ENCODE data around the gene TMA7.

Gene TMA7

DNA sequence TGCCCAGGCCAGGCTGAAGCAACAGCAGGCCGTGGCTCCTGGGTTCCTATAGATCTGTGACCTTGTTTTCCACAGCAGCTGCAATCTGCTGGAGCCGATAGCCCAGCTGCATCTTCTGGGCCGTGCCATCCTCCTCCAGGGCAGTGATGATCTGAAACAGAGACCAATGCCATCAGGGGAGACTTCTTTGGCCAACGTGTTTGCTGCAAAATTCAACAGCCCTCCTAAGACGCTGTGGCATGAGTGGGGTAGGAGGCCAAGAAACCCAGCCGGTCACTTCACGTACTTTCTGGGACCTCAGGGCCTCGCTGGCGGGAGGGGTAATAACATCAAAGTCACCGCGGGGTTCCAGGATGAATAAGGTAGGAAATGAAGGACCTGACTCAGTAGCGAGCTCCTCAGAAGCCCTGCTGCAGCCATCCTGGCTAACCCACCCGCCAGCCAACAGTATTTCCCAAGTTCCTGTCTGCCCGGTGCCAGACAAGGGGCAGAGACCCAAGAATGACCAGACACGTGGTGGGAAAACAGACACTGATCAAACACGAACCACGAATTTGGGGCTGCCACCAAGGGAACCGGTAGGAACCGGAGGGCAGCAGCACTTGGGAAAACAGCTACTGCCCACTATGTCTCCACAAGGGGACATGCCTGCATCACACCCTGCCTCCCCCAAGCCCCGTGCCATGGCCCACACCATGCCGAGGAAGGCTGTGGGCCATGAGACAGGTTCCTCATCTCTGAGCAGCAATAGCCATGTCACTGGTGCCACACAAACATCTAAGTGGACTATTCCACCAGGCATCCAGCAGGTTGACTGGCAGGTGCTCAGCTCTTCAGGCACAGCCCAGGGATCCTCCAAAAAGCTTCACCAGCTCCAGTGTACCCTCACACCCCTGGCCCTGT lies 35.4 kb upstream of the TMA7 start:
- DNase-seq (no peak), ATAC-seq (replicated peaks) (no peak)
- Mint-ChIP-seq H3K27me3 (peaks cover 5 to 6% of the 10 kb centered on the region in 2 donors), H3K27ac (no peak overlapping the region), H3K36me3 (no peaks in the 10 kb centered on the region), H3K9me3 (no peaks in the 10 kb centered on the region), H3K4me3 (no peak overlapping the region), H3K4me1 (no peaks in the 10 kb centered on the region)

DNA sequence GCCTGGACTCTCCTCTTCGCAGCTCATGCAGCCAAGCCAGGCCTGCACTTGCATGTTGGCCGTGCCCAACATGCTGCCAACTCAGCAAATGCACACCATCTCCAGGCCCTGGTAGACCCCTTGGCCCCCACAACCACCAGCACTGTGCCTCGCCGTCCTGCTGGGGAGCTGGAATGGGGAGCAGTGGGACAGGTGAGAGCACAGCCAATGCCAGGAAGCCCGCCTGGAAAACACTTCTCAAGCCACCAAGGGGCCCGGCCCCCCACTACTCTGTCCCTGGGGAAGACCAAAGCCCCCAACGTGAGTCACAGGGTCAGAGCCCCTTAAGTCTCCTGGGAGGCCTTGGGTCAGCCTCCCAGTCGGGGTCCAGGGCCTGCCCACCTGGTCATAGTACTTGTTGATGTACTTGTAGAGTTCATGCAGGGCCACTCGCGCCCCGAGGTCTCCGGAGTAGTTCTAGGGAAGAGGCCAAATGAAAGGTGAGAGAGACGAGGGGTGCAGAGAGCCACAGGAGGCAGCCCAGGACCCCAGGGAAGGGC lies 34.6 kb upstream of the TMA7 start:
- Mint-ChIP-seq H3K27me3 (peaks cover 5 to 6% of the 10 kb centered on the region in 2 donors), H3K27ac (no peak overlapping the region), H3K36me3 (no peaks in the 10 kb centered on the region), H3K9me3 (no peaks in the 10 kb centered on the region), H3K4me1 (no peaks in the 10 kb centered on the region), H3K4me3 (no peak overlapping the region)
- no peak for ATAC-seq (replicated peaks)
- no peak for DNase-seq

DNA sequence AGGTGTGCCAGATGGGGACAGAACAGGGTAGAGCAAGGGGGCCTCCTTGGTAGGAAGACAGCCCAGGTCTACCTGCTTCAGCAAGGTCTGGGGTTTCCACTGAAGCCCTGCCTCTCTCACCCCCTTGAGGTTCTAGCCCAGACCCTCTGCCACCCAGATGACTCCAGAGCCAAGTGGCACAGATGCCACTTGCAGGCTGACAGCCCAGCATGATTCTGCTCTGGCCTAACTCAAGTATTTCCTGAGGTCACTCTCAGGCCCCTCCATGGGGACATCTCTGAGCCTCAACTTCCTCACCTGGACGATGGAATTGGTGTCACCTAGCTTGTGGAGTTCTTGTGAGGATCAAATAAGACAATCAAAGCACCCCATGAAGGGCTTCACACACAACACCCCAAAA lies 34.1 kb upstream of the TMA7 start:
- ATAC-seq (replicated peaks) (no peak), DNase-seq (no peak)
- Mint-ChIP-seq H3K4me3 (no peak overlapping the region), H3K36me3 (no peaks in the 10 kb centered on the region), H3K27me3 (peaks cover under 1% of the 10 kb centered on the region in 2 donors), H3K27ac (no peak overlapping the region), H3K4me1 (no peaks in the 10 kb centered on the region), H3K9me3 (no peaks in the 10 kb centered on the region)

DNA sequence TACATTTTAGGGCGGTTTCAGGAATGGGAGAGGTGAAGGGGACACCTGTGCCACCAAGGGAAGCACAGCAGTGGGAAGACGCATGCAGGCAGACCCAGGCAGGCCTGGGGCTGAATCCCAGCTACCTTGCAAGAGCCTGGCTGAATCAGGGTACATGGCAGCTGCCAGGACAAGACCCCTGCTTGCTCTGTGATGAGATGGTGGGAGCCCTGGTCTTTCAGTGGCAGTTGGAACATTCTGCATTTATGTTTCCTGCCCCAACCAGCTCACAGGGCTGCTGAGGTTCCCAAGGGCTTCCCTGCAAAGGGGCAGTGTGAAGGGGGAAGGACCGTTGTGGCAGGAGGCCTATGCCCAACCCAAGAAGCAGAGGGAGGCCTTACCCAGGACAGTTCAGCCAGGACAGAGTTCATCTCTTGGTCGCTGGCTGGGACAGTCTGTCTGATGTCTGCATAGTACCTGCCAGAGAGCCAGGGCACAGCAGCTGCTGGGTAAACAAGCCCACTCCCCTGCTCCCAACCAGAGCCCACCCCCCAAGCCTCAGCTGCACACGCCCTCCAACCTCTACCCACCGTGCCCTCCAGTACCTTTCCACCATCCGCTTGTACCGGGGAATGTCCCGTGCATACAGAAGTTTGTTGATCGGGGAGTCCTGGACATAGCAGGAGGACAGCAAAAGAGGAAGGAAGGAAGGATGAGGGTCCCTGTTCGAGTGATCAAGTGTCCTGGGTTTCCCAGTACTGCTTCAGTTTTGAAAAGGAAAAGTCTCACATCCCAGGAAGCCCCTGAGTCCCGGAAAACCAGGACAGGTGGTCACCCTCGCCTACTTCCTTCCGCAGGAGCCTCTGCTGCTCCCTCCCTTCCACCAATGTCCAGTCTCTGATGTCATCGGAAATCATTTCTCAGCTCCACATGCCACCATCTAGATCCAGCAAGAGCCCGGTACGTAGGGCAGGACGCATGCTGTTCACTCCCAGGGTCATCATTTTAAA lies 33.3 kb upstream of the TMA7 start:
- H3K36me3 Mint-ChIP-seq = no peaks in the 10 kb centered on the region
- H3K9me3 Mint-ChIP-seq = no peaks in the 10 kb centered on the region
- H3K27me3 Mint-ChIP-seq = no peaks in the 10 kb centered on the region
- DNase-seq (no peak), ATAC-seq (replicated peaks) (no peak)
- H3K4me3 Mint-ChIP-seq = no peak overlapping the region
- no peaks in the 10 kb centered on the region for H3K4me1 Mint-ChIP-seq
- peak overlapping the region; percentile 44 for H3K27ac Mint-ChIP-seq

DNA sequence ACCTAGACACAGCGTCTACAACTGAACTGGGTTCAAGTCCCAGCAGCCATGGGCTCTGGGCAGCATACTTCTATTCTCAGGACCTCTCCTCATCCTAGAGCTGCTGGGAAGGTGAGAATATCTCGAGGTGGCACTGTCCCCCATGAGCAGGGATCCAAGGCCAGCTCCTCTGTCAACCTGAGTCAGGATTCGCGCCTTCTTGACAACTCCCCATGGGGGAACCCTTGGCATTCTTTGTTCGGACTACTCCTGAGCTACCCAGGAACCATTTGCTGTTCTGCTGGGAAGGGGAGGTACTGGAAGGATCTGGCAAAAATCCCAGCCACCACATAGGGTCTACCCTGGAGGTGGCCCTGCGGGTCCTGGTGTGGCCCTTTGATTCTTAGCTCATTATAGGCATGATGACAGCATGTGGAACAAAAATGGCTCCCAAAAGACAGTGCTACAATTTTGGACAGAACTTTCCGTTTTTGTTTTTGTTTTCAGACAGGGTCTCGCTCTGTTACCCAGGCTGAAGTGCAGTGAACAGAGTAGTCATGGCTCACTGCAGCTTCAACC lies 32.4 kb upstream of the TMA7 start:
- Mint-ChIP-seq H3K27ac (no peak overlapping the region), H3K4me3 (no peak overlapping the region), H3K27me3 (no peaks in the 10 kb centered on the region), H3K36me3 (no peaks in the 10 kb centered on the region), H3K9me3 (no peaks in the 10 kb centered on the region), H3K4me1 (no peaks in the 10 kb centered on the region)
- ATAC-seq (replicated peaks) (no peak), DNase-seq (no peak)

DNA sequence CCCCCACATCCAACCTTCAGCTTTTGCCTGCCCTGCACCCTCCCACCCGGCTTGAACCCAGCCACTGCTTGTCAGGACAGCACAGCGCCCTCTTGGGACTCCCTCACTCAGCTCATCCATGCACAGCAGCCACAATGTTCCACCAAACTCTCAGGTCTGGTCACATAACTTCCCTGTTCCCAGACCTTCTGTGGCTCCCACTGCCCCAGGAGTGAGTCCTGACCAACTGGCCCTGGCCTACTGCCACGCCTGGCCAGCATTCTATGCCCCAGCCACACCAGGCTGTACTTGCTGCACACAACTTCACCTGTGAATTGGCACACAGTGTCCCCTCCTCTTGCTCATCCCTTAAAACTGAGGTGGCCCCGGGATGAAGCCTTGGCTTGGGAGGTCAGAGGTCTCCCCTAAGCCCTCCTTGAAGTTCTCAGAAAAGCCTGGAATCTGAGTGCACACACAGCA lies 31.2 kb upstream of the TMA7 start:
- Mint-ChIP-seq H3K27ac (no peak overlapping the region), H3K9me3 (no peaks in the 10 kb centered on the region), H3K4me1 (no peaks in the 10 kb centered on the region), H3K4me3 (no peak overlapping the region), H3K27me3 (no peaks in the 10 kb centered on the region), H3K36me3 (no peaks in the 10 kb centered on the region)
- ATAC-seq (replicated peaks) (no peak), DNase-seq (no peak)

DNA sequence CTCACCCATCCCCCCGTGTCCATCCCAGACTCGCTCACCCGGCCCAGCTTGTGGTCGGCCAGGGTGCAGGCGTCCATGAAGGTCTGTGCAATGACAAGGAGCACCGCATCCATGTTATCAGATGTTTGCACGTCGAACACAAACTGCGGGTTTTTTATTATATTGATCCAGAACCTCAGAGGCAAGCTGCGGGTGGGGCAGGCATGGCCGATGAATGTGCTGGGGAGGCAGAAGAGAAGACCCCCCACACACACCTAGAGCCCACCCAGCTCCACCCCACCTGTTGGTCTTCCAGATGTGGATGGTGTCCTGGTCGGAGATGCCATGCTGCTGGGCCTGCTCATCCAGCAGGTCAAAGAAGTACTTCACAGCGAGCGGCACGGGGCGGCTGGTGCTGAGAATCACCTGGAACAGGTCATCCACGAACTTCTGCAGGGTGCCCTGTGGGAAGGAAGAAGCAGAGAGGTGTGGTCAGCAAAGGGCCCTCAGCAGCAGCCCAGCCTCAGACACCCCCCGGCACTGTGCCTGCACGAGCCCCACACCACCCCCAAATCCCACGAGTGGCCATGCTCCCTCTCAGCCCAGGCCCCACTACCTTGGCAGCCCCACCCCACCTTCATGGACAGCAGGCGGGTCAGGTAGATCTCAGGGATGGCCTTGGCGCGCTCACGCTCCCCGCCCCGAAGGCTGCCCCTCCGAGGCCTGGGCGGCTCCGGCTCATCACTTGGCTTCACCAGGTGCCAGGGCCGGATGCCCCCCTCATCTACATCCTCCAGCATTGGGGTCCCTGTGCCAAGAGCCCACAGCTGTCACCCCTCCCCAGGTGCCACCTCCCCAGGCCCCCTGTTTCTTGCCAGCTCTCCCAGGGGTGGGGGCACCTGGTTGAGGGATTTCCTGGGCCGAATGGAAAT lies 30.5 kb upstream of the TMA7 start:
- Mint-ChIP-seq H3K27ac (no peak overlapping the region), H3K4me3 (no peak overlapping the region), H3K4me1 (no peaks in the 10 kb centered on the region), H3K27me3 (no peaks in the 10 kb centered on the region), H3K36me3 (no peaks in the 10 kb centered on the region), H3K9me3 (no peaks in the 10 kb centered on the region)
- no peak for ATAC-seq (replicated peaks)
- DNase-seq = no peak

DNA sequence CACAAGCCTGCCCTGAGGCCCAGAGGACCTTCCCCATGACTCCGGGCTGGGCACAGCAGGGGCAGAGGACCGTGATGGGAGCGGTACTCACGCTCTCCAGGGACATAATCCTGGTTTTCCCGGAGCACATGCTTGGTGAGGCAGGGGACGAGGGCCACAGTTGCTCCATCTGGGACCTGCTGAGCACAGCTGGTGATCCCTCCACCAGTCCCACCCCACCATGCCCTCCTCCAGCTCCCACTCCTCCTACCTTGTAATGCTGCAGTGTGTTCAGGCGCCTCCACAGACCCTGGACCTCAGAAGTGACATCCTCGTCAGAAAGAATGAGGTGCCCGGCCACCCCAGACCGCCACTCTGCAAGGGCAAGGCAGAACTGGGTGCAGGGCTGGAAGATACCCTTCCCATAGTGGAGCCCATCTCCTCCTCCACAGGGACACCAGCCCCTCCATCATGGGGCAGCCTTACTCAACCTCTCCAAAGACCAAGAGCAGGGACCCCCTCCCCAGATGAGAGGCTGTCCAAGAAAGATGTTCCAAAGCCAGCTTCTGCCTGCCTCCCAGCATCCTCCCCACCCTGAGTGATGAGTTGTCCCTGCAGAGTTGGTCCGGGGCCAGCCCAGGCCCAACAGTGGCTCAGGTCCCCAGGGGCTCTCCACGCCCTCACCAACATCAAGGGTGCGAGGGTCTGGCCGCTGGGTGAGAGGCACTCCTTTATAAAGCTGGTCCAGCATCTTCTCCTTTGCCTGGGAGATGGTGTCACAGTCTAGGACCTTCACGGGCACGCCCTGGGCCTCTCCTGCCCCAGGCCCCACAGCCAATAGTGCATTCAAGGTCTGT lies 29.6 kb upstream of the TMA7 start:
- H3K27ac Mint-ChIP-seq = no peak overlapping the region
- no peaks in the 10 kb centered on the region for H3K27me3 Mint-ChIP-seq
- H3K9me3 Mint-ChIP-seq = no peaks in the 10 kb centered on the region
- H3K4me3 Mint-ChIP-seq = no peak overlapping the region
- no peaks in the 10 kb centered on the region for H3K36me3 Mint-ChIP-seq
- DNase-seq (no peak), ATAC-seq (replicated peaks) (no peak)
- no peaks in the 10 kb centered on the region for H3K4me1 Mint-ChIP-seq

DNA sequence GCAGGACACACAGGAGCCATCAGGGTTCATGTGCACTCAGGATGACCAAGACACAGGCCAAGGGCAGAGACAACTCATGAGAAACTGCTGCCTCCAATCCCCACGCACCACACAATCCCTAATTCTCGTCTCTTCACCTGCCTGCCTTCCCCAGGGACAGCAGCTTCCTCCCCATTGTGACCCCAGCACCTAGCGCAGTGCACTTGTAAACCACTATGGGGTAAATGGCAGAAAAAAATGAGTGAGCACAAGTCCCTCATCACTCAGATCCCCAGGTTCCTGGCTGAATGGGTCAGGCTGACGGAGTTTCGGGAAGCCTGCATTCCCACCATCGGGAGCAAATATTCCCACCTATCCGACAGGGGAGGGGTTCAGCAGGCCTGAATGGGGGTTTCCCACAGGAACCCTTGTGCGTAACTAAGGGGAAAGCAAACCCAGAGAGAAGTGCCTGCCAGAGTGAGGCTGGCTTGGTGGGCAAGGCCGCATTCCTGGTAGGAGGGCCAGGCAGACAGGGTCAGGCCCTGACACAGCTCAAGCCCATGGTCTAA lies 28.9 kb upstream of the TMA7 start:
- Mint-ChIP-seq H3K27ac (no peak overlapping the region), H3K4me1 (no peaks in the 10 kb centered on the region), H3K36me3 (no peaks in the 10 kb centered on the region), H3K4me3 (no peak overlapping the region), H3K27me3 (no peaks in the 10 kb centered on the region), H3K9me3 (no peaks in the 10 kb centered on the region)
- no peak for ATAC-seq (replicated peaks)
- DNase-seq = no peak

DNA sequence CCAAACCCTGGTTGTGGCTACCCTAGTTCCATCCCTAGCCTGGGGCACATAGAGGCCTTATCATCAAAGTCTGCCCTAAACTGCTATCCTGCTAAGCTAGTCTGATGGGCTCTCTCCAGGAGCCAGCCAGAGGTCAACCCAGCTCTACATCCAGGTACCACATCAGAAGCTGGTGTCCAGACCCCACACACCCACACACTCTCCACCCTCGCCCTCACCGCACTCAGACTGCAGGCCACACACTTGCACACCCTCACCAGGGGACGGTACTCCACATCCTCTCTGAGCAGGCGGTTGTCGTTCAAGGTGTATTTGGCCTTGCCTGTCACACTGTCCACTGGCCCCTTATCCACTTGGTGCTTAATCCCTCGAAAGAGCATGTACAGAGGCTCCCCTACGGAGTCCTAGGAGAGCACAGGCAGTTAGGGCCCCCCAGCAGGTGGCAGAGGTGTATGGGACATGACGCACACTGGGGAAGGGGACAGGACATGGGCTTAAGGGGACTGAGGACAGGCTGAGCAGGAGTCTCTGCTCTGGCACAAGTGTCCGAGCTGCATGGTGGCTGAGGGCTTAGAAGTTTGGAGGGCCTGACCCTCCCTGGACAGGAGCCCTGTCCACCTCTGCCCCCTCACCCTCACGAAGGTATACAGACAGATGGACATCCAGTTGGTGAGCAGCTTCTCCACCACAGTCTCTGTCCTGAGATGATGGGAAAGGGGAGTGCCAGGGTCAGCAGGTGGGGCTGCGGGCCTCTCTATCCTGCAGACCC lies 28.3 kb upstream of the TMA7 start:
- H3K27ac Mint-ChIP-seq = no peak overlapping the region
- no peak for DNase-seq

DNA sequence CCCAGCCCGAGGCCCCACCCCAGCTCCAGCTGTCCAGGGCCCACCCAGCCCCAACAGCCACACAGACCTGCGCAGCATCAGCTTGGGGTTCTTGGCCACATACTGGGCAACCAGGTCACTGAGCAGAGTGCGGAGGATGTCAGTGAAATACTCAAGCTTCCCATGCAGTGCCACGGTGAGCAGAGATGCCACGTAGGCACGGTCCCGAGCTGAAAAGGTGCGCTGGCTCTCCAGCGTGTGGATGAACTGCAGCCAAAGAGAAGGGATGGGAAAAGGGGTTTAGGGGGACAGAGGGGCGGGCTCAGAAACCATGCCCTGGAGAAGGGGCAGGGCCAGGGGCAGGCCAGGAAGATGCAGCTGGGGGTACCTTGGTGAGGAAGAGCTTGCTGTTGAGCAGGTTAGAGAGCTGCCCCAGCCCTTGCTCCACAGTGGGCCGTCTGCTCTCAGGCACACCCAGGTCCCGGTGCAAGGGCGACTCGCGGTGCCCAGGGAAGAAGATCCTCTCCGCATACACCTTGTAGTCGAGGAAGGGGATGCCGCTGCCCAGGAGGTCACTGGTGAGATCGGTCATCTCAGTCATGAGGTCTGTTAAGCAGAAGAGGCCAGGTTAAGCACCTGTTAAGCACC lies 27.6 kb upstream of the TMA7 start:
- ATAC-seq (replicated peaks) (no peak), DNase-seq (no peak)
- H3K36me3 Mint-ChIP-seq = no peaks in the 10 kb centered on the region
- H3K4me1 Mint-ChIP-seq = no peaks in the 10 kb centered on the region
- no peaks in the 10 kb centered on the region for H3K27me3 Mint-ChIP-seq
- no peaks in the 10 kb centered on the region for H3K9me3 Mint-ChIP-seq
- no peak overlapping the region for H3K4me3 Mint-ChIP-seq
- H3K27ac Mint-ChIP-seq = no peak overlapping the region

More for the DNA sequence above, 28.3 kb upstream of the TMA7 start:
- Mint-ChIP-seq H3K4me1 (no peaks in the 10 kb centered on the region), H3K9me3 (no peaks in the 10 kb centered on the region), H3K4me3 (no peak overlapping the region), H3K36me3 (no peaks in the 10 kb centered on the region), H3K27me3 (no peaks in the 10 kb centered on the region)
- no peak for ATAC-seq (replicated peaks)

DNA sequence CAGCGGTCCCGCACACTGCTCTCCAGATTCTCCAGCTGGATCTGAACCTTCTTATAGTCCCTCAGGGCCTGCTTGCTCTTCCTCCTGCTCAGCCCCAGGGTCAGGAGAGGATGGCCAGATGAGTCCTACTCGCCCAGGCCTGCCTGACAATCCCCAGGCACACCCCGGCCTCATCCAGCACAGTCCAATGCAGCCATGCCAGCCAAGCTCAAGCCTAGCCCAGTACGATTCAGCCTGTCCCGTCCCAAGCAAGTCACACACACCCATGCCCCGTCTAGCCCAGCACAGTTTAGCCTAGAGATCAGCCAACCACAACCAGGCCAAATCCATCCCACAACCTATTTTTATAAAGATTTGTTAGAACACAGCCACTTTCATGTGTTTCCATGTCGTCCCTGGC lies 27.0 kb upstream of the TMA7 start:
- Mint-ChIP-seq H3K9me3 (no peaks in the 10 kb centered on the region), H3K27ac (no peak overlapping the region), H3K27me3 (no peaks in the 10 kb centered on the region), H3K36me3 (no peaks in the 10 kb centered on the region), H3K4me1 (no peaks in the 10 kb centered on the region), H3K4me3 (no peak overlapping the region)
- DNase-seq (no peak), ATAC-seq (replicated peaks) (no peak)
